Renal cortex interstitium (tissue), 11 donors: Measurements from ENCODE around the gene SLC6A3. TPM values are rescaled to one million over a fixed set of nuclear protein-coding genes. Genes with fewer than 3 reads are reported as not detected.
"Not testable (repeated sequence)": the region's sequence is repeated elsewhere in the genome, so short reads cannot be mapped to it uniquely, and the experiment has no call there.

Experiments used
- DNase-seq, 11 donors: peaks; one replicate each; pipeline ENCODE4 v3.0.0-alpha.2; 2013; ENCODE audit warnings: low read depth in 9 of 11, low spot score in 4 of 11; ENCODE audit errors: extremely low read depth in 1 of 11
- polyA plus RNA-seq, 3 donors: library from polyadenylated mRNA; unstranded; fragments of 120-200 nt; gene quantifications; one replicate each; pipeline ENCODE4 v1.2.1, GENCODE V29; 2013; ENCODE audit not compliant: insufficient read length in 3 of 3

Gene SLC6A3
- polyA plus RNA-seq, 3 donors = 0.24 to 0.45 (median 0.31) TPM

DNA sequence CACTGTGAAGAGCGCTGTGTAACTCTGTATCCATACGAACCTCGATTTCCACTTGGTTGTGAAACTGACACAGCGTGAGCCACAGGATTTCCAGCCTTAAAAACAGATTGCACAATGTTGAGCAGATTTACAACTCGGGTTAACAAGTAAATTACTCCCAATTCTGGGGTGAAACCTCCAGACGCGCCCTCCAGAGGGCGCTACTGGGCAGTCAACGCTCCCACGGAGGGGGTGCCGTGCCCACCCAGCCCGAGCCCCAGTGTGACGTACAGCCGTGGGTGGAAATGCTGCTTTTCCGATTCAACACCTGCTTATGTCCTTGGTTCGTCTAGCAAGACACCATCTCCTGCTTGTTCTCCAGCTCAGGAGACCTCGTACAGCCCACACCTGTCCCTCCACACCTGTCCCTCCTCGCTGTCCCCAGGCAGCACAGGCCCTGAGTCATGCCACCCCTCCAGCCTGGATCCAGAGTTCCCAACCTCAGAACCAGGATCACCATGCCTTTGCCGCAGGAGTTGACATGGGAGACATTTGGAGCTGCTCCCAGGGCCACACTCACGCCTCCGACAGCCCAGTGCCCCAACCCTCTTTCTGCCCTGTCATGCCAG, 34.4 kb upstream of the SLC6A3 start:
- DNase-seq = peak in 3 of 11 donors; percentile 9 to 15 (median 11)

DNA sequence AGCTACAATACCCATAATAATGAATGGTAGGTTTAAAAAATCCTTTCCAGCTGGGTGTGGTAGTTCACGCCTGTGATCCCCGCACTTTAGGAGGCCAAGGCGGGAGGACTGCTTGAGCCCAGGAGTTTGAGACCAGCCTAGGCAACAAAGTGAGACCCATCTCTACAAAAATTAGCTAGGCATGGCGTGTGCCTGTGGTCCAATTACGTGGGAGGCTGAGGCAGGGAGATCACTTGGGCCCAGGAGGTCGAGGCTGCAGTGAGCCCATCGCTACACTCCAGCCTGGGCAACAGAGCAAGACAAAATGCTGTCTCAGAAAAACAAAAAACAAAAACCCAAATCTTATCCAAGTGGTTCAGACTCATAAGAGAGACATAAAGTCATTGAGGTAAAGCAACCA, 33.8 kb upstream of the SLC6A3 start:
- no peak for DNase-seq

DNA sequence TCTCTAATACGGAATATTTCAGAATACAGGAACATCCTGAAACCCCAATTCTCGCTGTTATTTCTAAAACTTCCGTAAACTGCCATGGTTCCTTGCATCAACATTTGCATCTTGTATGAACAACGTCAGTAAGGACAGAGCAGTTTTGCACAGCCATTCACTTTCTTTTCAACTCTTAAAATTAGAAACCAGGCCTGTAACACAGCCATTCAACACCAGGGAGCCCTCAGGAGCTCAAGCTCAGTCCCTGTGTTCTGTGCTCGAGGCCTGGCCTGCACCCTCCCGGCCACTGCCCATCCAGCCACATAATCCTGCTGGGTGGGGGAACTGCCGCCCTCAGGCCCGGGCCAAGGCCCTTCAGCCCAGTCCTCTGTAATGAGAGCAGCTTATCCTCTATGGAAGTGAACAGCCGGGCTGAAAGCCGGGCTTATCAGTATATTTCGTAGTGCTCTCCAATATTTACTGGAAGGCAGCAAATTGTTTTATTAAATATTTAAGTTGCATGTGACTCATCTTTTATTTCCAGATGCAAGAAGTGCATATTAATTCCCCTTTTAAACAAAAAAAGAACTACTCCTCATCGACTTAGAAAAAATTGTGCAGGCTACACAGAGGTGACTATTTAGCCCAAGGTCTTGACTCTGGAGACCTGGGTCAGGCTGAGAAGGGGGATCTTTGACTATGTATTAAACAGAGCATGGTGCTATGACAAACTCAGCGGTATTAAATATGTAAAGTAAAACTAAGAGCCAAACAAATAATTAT, 33.2 kb upstream of the SLC6A3 start:
- no peak for DNase-seq

DNA sequence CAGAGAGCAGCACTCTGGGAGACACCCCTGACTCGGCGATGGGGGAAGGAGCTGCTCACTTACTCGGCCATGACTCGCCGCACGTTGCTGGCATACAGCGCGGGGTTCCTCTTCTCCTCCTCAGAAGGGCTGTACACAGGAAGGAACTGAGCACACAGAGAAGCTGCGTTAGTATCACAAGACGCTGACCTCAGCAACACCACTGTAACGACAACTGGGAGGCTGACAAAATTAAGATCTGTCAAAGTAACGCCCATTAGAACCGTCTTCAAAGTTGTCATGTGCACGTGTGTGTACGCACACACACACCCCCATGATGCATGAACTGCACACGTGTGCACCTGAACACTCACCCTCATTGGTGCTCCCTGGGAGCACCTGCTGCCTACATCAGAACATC, 32.1 kb upstream of the SLC6A3 start:
- no peak for DNase-seq

DNA sequence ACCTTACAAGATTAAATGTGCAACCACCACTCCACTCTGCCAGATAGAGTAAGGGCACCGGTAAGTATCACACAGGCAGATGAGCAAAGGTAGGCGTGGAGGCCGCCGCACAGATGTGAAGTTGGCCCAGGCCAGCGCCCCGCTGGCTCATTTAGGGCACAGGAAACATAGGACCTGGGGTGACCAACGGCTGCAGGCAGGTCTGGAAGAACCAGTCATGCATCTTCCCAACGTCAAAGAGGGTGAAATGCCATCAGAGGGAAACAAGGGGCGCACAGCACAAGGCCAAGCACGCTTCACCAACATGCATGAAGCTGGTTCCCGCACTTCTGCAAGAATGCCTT, 31.7 kb upstream of the SLC6A3 start:
- no peak for DNase-seq

DNA sequence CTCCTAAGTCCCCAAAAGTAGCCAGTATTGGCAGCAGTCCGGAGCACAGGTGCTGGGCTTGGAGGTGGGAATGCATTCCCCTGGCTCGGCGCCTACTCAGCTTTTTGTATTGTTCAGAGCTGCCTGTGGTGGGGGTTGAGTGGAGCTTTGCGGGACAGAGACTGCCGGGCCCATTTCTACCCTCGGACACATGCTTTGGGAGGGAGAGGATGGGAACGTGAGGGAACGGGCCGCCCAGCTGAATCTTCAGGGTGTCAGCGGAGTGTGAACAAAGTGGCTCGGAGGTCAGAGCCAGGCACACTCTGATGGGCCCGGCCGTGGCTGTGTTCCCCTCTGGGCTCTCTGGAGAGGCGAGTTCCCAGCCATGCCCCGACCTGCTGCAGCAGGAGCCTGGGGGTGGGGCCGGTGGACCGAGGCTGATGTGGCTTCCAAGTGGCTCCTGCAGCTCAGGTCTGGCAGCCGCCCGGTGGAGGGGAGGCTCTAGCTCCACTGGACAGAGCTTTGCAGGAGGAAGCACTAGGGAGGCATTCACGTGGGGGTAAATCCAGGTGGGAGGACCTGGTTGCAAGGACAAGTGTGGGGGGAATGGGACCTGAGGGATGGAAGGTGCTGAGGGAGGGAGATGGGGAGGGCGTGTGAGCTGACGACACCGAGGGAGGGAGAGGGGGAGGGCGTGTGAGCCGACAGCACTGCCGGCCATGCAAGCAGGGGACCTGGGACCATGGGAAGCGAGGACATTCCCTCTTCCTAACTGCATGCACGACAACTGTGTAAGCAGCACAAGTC, 31.1 kb upstream of the SLC6A3 start:
- DNase-seq = no peak

DNA sequence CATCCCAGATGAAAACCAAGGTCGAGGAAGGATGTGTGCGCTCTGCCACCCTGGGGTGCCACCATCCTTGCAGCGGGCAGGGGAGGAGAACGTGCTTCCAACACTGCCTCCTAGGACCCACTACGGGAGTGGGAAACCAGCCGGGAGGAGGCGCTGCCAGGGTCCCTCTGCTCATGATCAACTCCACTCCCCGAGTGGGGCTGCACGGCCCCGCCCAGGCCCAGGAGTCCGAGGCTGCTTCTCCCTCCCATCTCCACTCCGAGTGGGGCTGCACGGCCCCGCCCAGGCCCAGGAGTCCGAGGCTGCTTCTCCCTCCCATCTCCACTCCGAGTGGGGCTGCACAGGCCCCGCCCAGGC, 30.3 kb upstream of the SLC6A3 start:
- not testable (repeated sequence) for DNase-seq

DNA sequence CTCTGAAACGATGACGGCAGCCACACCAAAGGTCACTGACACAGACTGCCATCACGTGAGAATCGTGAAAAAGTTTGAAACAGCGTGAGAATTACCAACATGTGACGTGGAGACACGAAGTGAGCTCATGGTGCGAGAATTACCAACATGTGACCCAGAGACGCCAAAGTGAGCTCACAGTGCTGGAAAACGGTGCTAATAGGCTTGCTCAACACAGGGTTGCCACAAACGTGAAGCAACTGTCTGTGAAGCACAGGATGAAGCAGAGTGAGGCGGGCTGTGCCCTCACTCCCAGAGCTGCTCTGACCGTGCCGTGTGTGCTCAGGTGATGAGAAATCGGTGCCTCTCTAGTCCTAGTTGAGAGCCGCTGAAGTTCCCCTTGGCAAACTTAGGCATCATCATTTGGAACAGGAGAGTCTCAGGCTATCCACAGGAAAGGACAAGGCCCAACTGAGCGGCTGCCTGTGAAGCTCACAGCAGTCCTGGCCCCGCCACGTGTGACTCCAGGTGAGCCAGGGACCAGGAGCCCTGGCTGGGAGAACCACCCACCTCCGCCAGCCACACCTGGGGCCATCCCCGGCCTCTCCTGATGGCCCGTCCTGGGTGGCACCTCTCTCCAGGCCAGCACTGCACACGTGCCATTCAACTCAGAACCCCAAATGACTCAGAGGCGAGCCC, 29.8 kb upstream of the SLC6A3 start:
- no peak for DNase-seq

DNA sequence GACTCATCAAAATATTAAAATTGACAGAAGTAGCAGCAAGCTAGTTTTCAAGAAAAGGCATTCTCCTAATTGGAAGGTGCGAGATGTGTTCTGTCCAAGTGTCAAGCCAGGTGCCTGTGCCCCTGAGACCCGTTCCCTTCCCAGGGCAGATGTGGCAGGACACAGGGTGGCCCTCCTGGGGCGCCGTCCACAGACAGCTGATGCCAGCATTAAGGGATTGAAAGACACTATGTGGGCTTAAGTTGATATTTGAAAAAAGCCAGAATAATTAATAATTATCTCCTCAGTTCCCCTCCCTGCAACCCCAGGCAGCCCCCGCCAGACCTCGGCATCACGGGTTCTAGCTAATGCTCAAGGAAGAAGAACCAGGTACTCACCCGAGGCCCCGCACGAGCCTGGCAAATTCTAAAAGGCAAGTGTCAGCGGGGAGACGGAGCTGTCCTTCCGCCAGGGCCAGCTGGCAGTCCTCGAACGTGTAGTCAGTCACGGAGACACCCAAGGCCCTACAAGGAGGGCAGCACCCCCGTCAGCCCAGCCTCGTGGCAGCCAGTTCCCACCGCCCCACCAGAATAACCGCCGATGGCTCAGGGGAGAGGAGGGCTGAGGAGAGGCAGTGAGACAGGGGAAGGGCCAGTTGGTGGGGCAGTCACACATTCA, 29.1 kb upstream of the SLC6A3 start:
- DNase-seq = no peak

DNA sequence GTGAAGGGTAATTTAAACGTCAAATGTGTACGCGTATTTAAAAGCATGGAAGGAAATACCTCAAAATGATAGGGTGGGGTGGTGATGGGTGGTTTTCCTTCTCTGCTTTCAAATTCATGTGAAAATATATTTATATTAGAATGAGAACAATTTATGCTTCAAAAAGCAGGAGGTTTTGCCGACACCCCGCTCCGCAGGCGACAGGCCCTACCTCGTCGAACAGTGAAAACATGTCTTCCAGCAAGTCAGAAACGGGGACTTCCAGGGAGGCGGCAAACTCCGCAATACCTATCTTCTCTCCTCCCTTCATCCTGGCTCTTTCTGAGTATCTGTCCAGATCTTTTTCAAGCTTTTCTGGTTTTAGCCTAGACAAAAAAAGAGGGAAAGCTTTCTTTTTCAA, 28.5 kb upstream of the SLC6A3 start:
- DNase-seq = no peak

DNA sequence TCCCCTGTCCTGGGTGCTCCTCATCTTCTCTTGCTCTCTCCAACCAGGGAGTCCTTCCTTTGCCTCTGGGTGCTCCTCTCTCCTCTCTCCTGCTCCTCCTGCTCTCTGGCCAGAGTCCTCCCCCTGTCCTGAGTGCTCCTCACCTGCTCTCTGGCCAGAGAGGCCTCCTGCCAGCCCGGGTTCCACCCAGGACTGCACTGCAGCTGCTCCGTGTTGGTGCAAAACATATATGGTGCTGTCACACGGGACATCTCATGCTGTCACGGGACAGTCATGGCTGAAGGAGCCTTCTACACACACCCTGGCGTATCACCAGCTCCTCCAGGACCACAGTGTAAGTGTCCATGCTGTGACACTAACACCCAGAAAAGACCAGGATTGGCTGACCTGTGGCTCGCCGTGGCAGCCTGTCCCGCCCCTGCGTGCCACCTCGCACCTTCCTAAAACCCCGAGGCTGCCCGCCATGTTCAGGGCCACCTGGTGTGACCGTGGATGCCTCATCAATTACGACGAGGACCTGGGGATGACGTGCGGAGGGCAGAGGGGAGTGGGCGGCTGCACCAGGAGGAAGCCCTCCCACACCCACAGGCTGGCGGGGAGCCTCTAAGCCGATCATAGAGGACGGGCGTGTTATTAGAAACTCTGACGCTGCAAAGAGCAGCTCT, 27.9 kb upstream of the SLC6A3 start:
- DNase-seq = no peak

DNA sequence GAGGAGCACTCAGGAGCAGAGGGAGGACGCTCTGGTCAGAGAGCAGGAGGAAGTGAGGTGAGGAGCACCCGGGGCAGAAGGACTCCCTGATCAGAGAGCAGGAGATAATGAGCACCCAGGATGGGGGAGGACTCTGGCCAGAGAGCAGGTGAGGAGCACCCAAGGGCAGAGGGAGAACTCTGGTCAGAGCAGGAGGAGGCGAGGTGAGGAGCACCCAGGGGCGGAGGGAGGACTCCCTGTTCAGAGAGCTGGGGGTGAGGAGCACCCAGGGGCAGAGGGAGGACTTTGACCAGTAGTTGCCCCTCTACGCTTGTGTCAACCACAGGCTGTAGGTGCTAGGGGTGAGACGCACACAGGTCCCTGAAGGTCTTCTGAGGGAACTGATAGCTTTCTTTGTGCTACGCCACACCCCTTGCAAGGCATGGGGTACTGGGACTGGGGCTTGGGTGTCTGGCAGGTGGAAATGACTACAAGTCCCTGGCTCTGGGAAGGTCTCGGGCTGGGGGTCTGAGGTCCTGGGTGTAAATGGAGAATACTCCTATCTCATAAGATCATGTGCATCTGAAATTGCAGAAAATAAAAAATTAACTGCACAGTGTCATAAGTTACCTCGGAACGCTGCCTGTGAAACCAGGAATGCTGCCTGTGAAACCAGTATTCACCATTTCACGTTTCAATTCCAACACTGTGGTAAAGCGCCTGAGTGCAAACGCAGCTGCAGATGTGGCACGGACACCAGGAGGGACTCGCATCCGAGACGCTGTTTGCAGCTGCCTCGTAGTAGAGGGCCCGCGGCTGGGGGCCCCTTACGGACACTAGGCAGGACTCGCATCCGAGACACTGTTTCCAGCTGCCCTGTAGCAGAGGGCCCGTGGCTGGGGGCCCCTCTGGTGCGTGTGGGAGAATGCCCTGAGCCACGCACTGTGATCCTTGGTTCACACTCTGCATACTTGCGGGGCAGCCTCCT, 27.0 kb upstream of the SLC6A3 start:
- DNase-seq = no peak

DNA sequence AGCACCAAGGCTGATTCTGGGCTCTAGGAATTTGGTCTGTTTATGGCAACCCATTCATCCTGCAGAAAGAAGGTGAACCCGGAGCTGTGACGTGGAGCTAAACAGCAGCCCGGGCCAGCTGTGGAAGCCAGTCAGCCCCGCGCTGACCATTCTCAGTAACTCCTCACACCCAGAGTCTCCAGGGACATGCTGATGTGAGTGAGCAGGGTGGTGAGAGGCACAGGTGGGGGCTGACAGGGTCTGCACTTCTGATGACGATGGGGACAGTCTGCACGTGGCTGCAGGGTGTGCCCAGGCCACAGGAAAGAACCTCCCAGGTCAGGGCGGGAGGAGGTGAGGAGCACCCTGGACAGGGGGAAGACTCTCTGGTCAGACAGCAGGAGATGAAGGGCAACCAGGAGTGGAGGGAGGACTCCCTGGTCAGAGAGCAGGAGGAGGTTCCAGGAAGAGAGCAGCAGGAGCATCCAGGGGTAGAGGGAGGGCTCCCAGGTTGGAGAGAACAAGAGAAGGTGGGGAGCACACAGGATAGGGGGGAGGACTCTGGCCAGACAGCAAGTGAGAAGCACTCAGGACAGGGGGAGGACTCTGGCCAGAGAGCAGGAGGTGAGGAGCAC, 26.1 kb upstream of the SLC6A3 start:
- no peak for DNase-seq

DNA sequence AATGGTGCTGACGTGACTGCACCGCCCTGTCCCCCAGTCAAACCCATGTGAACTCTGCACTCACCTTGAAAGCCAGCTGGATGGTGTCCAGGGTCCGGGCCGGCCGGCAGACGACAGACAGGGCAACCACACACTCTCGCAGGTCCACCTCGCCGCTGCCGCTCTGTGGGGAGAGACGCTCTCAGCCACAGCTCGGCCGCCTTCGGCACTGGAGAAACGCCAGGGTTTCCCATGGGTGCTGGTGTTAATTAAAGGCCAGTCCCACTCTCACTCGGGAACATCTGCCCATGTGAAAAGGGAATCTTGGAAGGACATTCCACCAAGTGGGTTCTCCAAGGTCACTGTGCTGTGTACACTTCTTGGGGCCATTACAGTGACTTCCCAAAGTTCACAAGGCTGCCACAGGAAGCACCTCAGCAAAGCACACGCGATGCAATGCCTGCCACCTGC, 25.5 kb upstream of the SLC6A3 start:
- DNase-seq = no peak

DNA sequence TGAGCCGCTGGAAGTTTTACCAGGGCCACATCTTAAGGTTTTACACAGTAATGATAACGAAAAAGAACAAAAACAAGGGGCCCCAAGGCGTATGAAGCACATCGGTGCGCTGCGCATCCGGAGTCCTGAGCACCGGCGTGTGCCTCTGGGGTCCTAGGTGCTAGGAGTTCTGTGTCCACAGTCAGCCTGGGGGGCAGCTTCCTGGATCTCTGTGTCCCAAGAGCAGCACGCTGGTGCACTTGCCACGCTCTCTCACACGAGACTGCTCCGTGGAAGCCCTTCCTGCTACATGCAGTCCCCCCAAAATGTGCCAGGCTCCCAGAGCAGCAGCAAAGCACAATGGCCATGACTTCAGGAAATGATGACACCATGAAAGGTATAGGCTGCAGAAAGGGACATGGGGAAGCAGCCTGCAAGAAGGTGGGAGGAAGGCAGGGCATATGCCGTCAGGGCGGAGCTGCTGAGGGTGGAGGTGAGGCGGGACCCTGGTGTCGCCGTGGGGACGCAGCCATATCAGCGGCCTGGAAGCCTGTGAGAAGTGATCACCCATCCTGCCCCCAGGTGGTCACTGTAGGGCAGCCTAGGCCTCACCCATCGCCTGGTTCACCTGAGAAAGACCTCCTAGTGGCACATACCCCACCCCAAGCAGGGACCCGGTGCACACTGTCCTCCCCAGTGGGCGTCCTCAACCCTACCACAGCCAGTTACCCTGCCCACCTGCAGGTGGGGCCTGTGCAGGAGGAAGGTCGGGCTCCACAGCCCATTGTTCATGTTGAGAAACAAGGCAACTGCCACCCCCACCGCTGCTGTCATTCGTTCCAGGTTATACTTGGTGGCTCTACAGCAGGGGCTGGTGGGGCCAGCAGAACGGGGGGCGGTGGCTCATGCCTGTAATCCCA, 23.6 kb upstream of the SLC6A3 start:
- DNase-seq = no peak

DNA sequence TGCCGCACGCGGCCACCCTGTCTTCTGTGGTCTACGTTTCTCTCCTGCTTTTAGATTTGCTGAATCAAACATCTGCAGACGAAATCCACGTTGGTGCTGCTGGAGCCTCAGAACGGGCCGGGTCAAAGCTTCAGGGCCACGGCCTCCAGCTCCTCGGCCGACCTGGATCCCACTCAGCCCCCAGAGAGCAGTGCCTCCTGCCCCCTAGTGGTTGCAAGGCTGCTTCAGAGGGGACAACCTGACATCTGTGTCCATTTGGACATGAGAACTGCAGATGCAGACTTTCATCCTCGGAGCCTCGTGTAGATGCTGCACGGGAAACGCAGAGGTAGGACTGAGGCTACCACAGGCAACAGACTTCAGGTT, 23.0 kb upstream of the SLC6A3 start:
- DNase-seq = peak in 4 of 11 donors; percentile 17 to 40 (median 28)
